Measurements from ENCODE around the gene MYL5. TPM values are rescaled to one million over a fixed set of nuclear protein-coding genes. Genes with fewer than 3 reads are reported as not detected.

MYL5 gene
- total RNA-seq, 1 experiment from 2014 or later = 18.0 TPM

GRCh38 chr4:707929-708630, 33.7 kb downstream of the MYL5 start:
- Histone ChIP-seq H4K5ac (ENCODE audit: insufficient read length, low read depth, low read length) (no peak overlapping the region), H3T11ph (ENCODE audit: low read length) (no peak overlapping the region), H2AK5ac (ENCODE audit: insufficient read length, low read length) (no peak overlapping the region), H3K4ac (ENCODE audit: low read depth, low read length) (no peak overlapping the region), H3K18ac (ENCODE audit: insufficient read length, low read depth, low read length) (no peak overlapping the region), H2BK15ac (ENCODE audit: low read depth, low read length) (no peak overlapping the region), H3K4me1 (ENCODE audit: insufficient read depth, low read length) (no peaks in the 10 kb centered on the region), H2AFZ (ENCODE audit: low read length) (no peak overlapping the region), H2BK5ac (ENCODE audit: insufficient read length, low read length) (no peak overlapping the region), H2BK20ac (ENCODE audit: low read depth, low read length, poor library complexity, severe bottlenecking) (no peak overlapping the region), H3K27me3 (ENCODE audit: insufficient read depth, low read length) (no peaks in the 10 kb centered on the region; the same call in 1 of the 2 replicates), H4K8ac (replicated peaks; ENCODE audit: insufficient read length, low read depth, low read length) (no peak overlapping the region), H3K79me2 (ENCODE audit: insufficient read depth, low read length) (peaks cover 28% of the 10 kb centered on the region; the same call in 1 of the 2 replicates), H3K23ac (ENCODE audit: insufficient read length, low read depth, low read length) (no peak overlapping the region), H3K4me2 (ENCODE audit: insufficient read depth, insufficient read length, low read length) (no peak overlapping the region), H4K91ac (ENCODE audit: insufficient read length, low read depth, low read length) (no peak overlapping the region), H2BK12ac (ENCODE audit: insufficient read length, low read depth, low read length) (no peak overlapping the region), H3K27ac (ENCODE audit: insufficient read length, low read depth, low read length) (no peak overlapping the region), H3K14ac (ENCODE audit: insufficient read depth, low read length) (no peak overlapping the region; the same call in 1 of the 2 replicates), H3K23me2 (ENCODE audit: insufficient read length, low read depth, low read length, poor library complexity, severe bottlenecking) (no peaks in the 10 kb centered on the region), H3K56ac (ENCODE audit: insufficient read length, low read depth, low read length) (no peak overlapping the region), H3K9me3 (ENCODE audit: control insufficient read depth, low read depth, low read length) (no peaks in the 10 kb centered on the region), H3K79me1 (ENCODE audit: insufficient read depth, low read depth, low read length, poor library complexity, severe bottlenecking) (peaks cover 12% of the 10 kb centered on the region), H3K9ac (ENCODE audit: extremely low read depth, insufficient read length, low read length) (no peak overlapping the region), H2BK120ac (ENCODE audit: low read depth, low read length, poor library complexity, severe bottlenecking) (no peak overlapping the region), H4K20me1 (ENCODE audit: control insufficient read depth, insufficient read depth, insufficient read length) (peaks cover 4% of the 10 kb centered on the region)
- Mint-ChIP-seq H3K27me3 (ENCODE audit: low read depth) (peaks cover 11% of the 10 kb centered on the region), H3K36me3 (ENCODE audit: insufficient read depth in 1 of 3, low read depth in 3 of 3) (peaks cover 23 to 29% (median 28%) of the 10 kb centered on the region in 3 experiments; a peak in 6 of 7 replicates), H3K4me3 (peak overlapping the region in 1 of 2 experiments; percentile 37; a peak in 1 of 5 replicates), H3K4me1 (peaks cover 3 to 5% of the 10 kb centered on the region in 2 experiments; a peak in 3 of 4 replicates), H3K9me3 (peaks cover 0 to 4% of the 10 kb centered on the region in 2 experiments; a peak in 2 of 5 replicates), H3K27ac (no peak overlapping the region)
- no peak for DNase-seq
- no peak for TF ChIP-seq CTCF (conservative IDR thresholded peaks at IDR 0.05)
- WGBS (ENCODE audit: extremely low coverage, insufficient read length, low lambda C conversion rate) = no CpG with 5 or more reads among the region's 11 CpGs

Data from H9 (cell line).